ENCODE results near the gene SUGCT. TPM values are rescaled to one million over a fixed set of nuclear protein-coding genes. Genes with fewer than 3 reads are reported as not detected.

The SUGCT gene
- total and polyA plus RNA-seq, 2 of the 13 experiments (the other 11 are each of a cell fraction or from before 2014, with no cell fraction given) = 10.1 to 22.2 TPM

GRCh38 chr7:40805361-40805760 is 670.6 kb downstream of the SUGCT start (continued):
- TF ChIP-seq ZNF318 (CRISPR knock-in tag; IDR thresholded peaks at IDR 0.05) (no peak), TFDP2 (CRISPR knock-in tag; IDR thresholded peaks at IDR 0.05) (no peak)

- CTCF ChIA-PET (ENCODE audit: low intra/inter-chr PET ratio, low total read pairs) = no interaction called here
- in situ Hi-C loops (cut with HindIII; ENCODE audit: extremely low pct_ligation_motif_present, low pct_unique_long_range_greater_than_20kb) = no loop called here
Observed at GRCh38 chr7:40808378-40808942, 673.7 kb downstream of the SUGCT start.

More at GRCh38 chr7:40808378-40808942, 673.7 kb downstream of the SUGCT start:
- Histone ChIP-seq H4K20me1 (ENCODE audit: insufficient read depth, low read length) (no peaks in the 10 kb centered on the region), H3K27me3 (ENCODE audit: control insufficient read depth in 1 of 2, insufficient read depth in 2 of 2, low read length in 2 of 2) (no peaks in the 10 kb centered on the region), H3K79me2 (ENCODE audit: insufficient read depth, low read length) (no peaks in the 10 kb centered on the region), H3K27ac (ENCODE audit: extremely low read length, insufficient read depth, low read length) (no peak overlapping the region), H3K36me3 (replicated peaks in 1 of 2; ENCODE audit: control insufficient read depth in 1 of 2, insufficient read depth in 2 of 2, low read length in 2 of 2) (no peaks in the 10 kb centered on the region), H3K9me3 (ENCODE audit: low read length) (peaks cover 9% of the 10 kb centered on the region; the same call in 1 of the 2 replicates), H3K4me2 (ENCODE audit: low read depth, low read length) (no peak overlapping the region), H2AFZ (ENCODE audit: low read length) (no peak overlapping the region), H3K4me1 (ENCODE audit: insufficient read depth, low read length) (no peaks in the 10 kb centered on the region), H3K4me3 (replicated peaks in 1 of 3; ENCODE audit: insufficient read depth in 1 of 3, low read depth in 2 of 3, low read length in 3 of 3) (no peak overlapping the region), H3K9ac (ENCODE audit: insufficient read depth, low read depth, low read length) (no peak overlapping the region)
- FAIRE-seq (no peak), DNase-seq (ENCODE audit: low spot score) (no peak), ATAC-seq (no peak)
- TF ChIP-seq TEAD3 (CRISPR knock-in tag; optimal IDR thresholded peaks at IDR 0.05; ENCODE audit: borderline replicate concordance) (no peak), ZNF784 (CRISPR knock-in tag; IDR thresholded peaks at IDR 0.05; ENCODE audit: borderline replicate concordance) (no peak), ARID3A (IDR thresholded peaks at IDR 0.05; ENCODE audit: low read depth, low read length) (no peak)
- POLR2A ChIA-PET = no interaction called here
- BruUV-seq (replicated peaks) = no TSS peak
- intact Hi-C loops (cut with micrococcal nuclease; ENCODE audit: unreplicated experiment) = no loop called here
